K562 (cell line): ENCODE data around the gene ZSWIM1. TPM values are rescaled to one million over a fixed set of nuclear protein-coding genes. Genes with fewer than 3 reads are reported as not detected.

Experiments
- BCLAF1 ChIP-seq, 2 experiments: fragments of 450-650 bp in 1 of 2; IDR thresholded peaks; 2 replicates each; pipeline ENCODE4 v1.6.1; 2011 to 2017; ENCODE audit warnings: low read depth in 2 of 2, antibody characterized with exemption in 1 of 2, borderline replicate concordance in 1 of 2, low read length in 1 of 2, mild to moderate bottlenecking in 1 of 2, mixed read lengths in 1 of 2; ENCODE audit not compliant: control insufficient read depth in 1 of 2
- CBFA2T3 ChIP-seq: fragments of 450-650 bp; IDR thresholded peaks from 2 replicates; pipeline ENCODE4 v1.6.1; 2017
- DPF2 ChIP-seq: fragments of 450-650 bp; IDR thresholded peaks from 2 replicates; pipeline ENCODE4 v1.6.1; 2016
- EZH2 ChIP-seq: IDR thresholded peaks from 2 replicates; pipeline ENCODE4 v1.6.1; 2012; ENCODE audit warnings: low read depth, mild to moderate bottlenecking, inconsistent platforms, low read length, borderline replicate concordance
- FOS ChIP-seq: IDR thresholded peaks from 3 replicates; pipeline ENCODE4 v1.6.1; 2011; ENCODE audit not compliant: insufficient read length; ENCODE audit errors: extremely low read depth
- FOSL1 ChIP-seq: fragments of 200-800 bp; sonication (Bioruptor generic); conservative IDR thresholded peaks from 2 replicates; pipeline ENCODE4 v1.6.1; 2016; ENCODE audit warnings: missing genetic modification characterization, missing compliant biosample characterization
- HDAC2 ChIP-seq: fragments of 450-650 bp; IDR thresholded peaks from 2 replicates; pipeline ENCODE4 v1.6.1; 2016; ENCODE audit warnings: mild to moderate bottlenecking
- LARP7 ChIP-seq: fragments of 450-650 bp; IDR thresholded peaks from 2 replicates; pipeline ENCODE4 v1.6.1; 2016
- POLR2B ChIP-seq: fragments of 450-650 bp; IDR thresholded peaks from 2 replicates; pipeline ENCODE4 v1.6.1; 2018; ENCODE audit warnings: low read depth; ENCODE audit not compliant: partially characterized antibody
- POLR2H ChIP-seq: IDR thresholded peaks from 2 replicates; pipeline ENCODE4 v1.6.1; 2016; ENCODE audit warnings: missing genetic modification characterization, low read depth, mild to moderate bottlenecking, control low read depth, missing compliant biosample characterization, moderate library complexity
- PTBP1 ChIP-seq: fragments of 200-400 bp; formaldehyde crosslinking; IDR thresholded peaks from 2 replicates; pipeline ENCODE4 v1.6.1; 2017; ENCODE audit warnings: low read depth, low read length
- PTTG1 ChIP-seq: fragments of 450-650 bp; IDR thresholded peaks from 2 replicates; pipeline ENCODE4 v1.6.1; 2016; ENCODE audit warnings: low read depth, mild to moderate bottlenecking, missing genetic modification characterization, missing compliant biosample characterization
- RBM25 ChIP-seq: fragments of 200-400 bp; formaldehyde crosslinking; IDR thresholded peaks from 2 replicates; pipeline ENCODE4 v1.6.1; 2018; ENCODE audit warnings: low read length, low read depth, moderate library complexity; ENCODE audit not compliant: severe bottlenecking
- SRSF3 ChIP-seq: fragments of 200-400 bp; formaldehyde crosslinking; IDR thresholded peaks from 2 replicates; pipeline ENCODE4 v1.6.1; 2016; ENCODE audit warnings: mild to moderate bottlenecking, low read length, moderate library complexity; ENCODE audit not compliant: insufficient read depth
- TAF1 ChIP-seq: IDR thresholded peaks from 2 replicates; pipeline ENCODE4 v1.6.1; 2011; ENCODE audit warnings: mild to moderate bottlenecking, low read length, moderate library complexity; ENCODE audit not compliant: insufficient read depth, control insufficient read depth, severe bottlenecking; ENCODE audit errors: extremely low read depth
- TAF9B ChIP-seq: fragments of 450-650 bp; IDR thresholded peaks from 2 replicates; pipeline ENCODE4 v1.6.1; 2018; ENCODE audit warnings: mild to moderate bottlenecking; ENCODE audit not compliant: partially characterized antibody
- TCFL5 ChIP-seq: fragments of 250-450 bp; sonication (Bioruptor Pico); conservative IDR thresholded peaks from 2 replicates; pipeline ENCODE4 v1.6.1; 2021; ENCODE audit warnings: mild to moderate bottlenecking, moderate library complexity, matching md5 sums
- TEAD2 ChIP-seq: fragments of 450-650 bp; IDR thresholded peaks from 2 replicates; pipeline ENCODE4 v1.6.1; 2016; ENCODE audit warnings: missing genetic modification characterization, control low read depth, missing compliant biosample characterization
- U2AF1 ChIP-seq: fragments of 200-400 bp; formaldehyde crosslinking; optimal IDR thresholded peaks from 2 replicates; pipeline ENCODE3; 2017; ENCODE audit warnings: mild to moderate bottlenecking, low read depth, low read length, moderate library complexity
- USF1 ChIP-seq: sonication (generic); formaldehyde crosslinking; IDR thresholded peaks from 2 replicates; pipeline ENCODE4 v1.9.0; 2022; ENCODE audit warnings: mild to moderate bottlenecking, missing genetic modification reagents
- XRCC4 ChIP-seq: IDR thresholded peaks from one replicate; pipeline ENCODE4 v1.6.1; 2011; ENCODE audit not compliant: insufficient read depth, insufficient read length; ENCODE audit errors: extremely low read depth
- ZBTB12 ChIP-seq: fragments of 250-450 bp; sonication (Bioruptor Pico); IDR thresholded peaks from 2 replicates; pipeline ENCODE4 v1.4.0; 2020
- ZNF436 ChIP-seq: fragments of 250-450, 450-650 bp; sonication (Bioruptor Pico); formaldehyde crosslinking; IDR thresholded peaks from 2 replicates; pipeline ENCODE4 v1.7.0; 2020; ENCODE audit warnings: mild to moderate bottlenecking
- ZNF699 ChIP-seq: fragments of 250-450 bp; sonication (Bioruptor Pico); IDR thresholded peaks from 2 replicates; pipeline ENCODE4 v1.8.0; 2021; ENCODE audit warnings: mild to moderate bottlenecking, moderate library complexity; ENCODE audit not compliant: insufficient replicate concordance
- ZNF77 ChIP-seq: fragments of 250-450 bp; sonication (Bioruptor Pico); IDR thresholded peaks from 2 replicates; pipeline ENCODE4 v1.5.0; 2020
- ZSCAN29 ChIP-seq: fragments of 450-650 bp; IDR thresholded peaks from 2 replicates; pipeline ENCODE4 v1.6.1; 2017
- polyA plus RNA-seq, 8 experiments: library from polyadenylated mRNA; depleted of rRNA in 4 of 8; stranded (reverse) in 5 of 8; unstranded in 3 of 8; fragments of >200 nt; fragmentation: Nextera tagmentation in 2 of 8; fragmentation: Illumina TruSeq in 1 of 8; extraction: Ambion mirVana in 2 of 8; extraction: Trizol in 1 of 8; gene quantifications; 2 replicates each; pipeline versions ENCODE4 v1.2.1 to v1.2.3, GENCODE V29; 2011 to 2014; ENCODE audit warnings: inconsistent platforms in 1 of 8, missing spikeins in 1 of 8
- total RNA-seq, 7 experiments: library from RNA; depleted of rRNA in 6 of 7; stranded (reverse); fragments of >200 nt in 6 of 7; fragmentation: Illumina TruSeq in 2 of 7; extraction: Trizol in 2 of 7; gene quantifications; 2 replicates each; pipeline versions ENCODE4 v1.2.1 to v1.2.3, GENCODE V29; 2011 to 2021; ENCODE audit warnings: low replicate concordance in 1 of 7

The ZSWIM1 gene
- total and polyA plus RNA-seq, 9 of the 15 experiments (the other 6 are each of a cell fraction or from before 2014, with no cell fraction given) = 2.5 to 15.6 (median 9.5) TPM

- no peak for TF ChIP-seq POLR2B
- no peak for TF ChIP-seq PTTG1 (tag)
- TF ChIP-seq EZH2 = no peak
- TF ChIP-seq USF1 (CRISPR knock-in tag) = no peak
- TF ChIP-seq CBFA2T3 = no peak
- peak; percentile 94 for TF ChIP-seq RBM25
- no peak for TF ChIP-seq DPF2
- no peak for TF ChIP-seq BCLAF1 (IDR thresholded peaks at IDR 0.05; ENCODE audit: borderline replicate concordance in 1 of 2, control insufficient read depth in 1 of 2, low read depth in 2 of 2, low read length in 1 of 2)
- peak; percentile 80 for TF ChIP-seq HDAC2
- TF ChIP-seq ZNF77 (CRISPR knock-in tag) = no peak
- no peak for TF ChIP-seq TAF1
- no peak for TF ChIP-seq TEAD2
- no peak for TF ChIP-seq FOS
- no peak for TF ChIP-seq TAF9B
- no peak for TF ChIP-seq ZSCAN29
- no peak for TF ChIP-seq U2AF1
- TF ChIP-seq ZNF699 (CRISPR knock-in tag) = no peak
- no peak for TF ChIP-seq FOSL1 (tag)
- TF ChIP-seq LARP7 = no peak
- TF ChIP-seq SRSF3 = no peak
- no peak for TF ChIP-seq ZBTB12 (CRISPR knock-in tag)
- TF ChIP-seq XRCC4 = no peak
- TF ChIP-seq TCFL5 (CRISPR knock-in tag) = no peak
- TF ChIP-seq ZNF436 (CRISPR knock-in tag) = no peak
- 0 out of 2 replicates have a peak, but pooled peaks have one; percentile 56 for TF ChIP-seq PTBP1
- no peak for TF ChIP-seq POLR2H (tag)
Measured at GRCh38 chr20:45918779-45919537, 37.9 kb downstream of the ZSWIM1 start (continued).
